Cortex of kidney (tissue), 1 donor: ENCODE results near the gene CFAP74.

ENCODE experiments used
- DNase-seq: peaks from one replicate; lab custom pipeline; 2025; lab: John Stamatoyannopoulos, UW

CFAP74 gene

DNA sequence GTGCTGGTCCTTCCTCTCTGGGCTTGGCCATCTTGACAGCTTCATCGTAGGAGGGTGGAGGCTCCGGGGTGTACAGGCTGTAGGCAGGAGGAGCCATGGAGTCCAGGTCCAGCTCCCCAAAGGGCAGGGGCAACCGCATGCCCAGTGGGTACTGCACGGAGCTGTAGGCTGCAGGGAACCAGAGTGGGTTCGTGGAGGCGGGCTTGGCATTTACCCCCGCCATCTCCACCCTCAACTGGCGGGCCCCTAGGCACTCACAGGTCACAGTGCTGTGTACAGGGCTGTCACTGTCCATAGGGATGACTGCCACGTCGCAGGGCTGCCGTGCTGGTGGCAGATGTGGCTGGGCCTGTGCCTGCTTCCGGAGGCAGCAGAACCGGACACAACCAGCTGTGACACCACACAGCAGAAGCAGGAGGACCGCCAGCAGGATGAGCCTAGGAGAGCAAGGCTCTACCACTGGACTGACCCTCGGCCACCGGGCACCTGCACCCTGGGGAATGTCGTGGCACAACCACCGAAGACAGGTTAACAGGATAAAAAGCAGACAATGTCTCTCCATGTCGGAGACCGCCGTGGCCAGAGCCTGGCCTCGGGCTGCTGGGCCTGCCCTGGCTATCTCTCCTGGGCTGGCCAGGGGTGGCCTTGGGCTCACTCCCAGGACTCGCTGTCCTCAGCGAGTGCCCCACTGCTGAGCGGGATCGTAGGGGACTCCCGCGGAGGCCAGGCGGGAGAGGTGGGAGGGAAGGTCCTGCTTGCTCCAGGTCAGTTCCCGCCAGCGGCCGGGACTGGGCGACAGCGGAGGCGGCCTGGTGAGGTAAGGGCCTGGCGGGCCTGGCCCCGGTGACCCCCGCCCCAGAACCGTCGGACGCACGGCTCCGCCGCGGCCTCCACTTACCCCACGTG, 85.3 kb downstream of the CFAP74 start:
- no peak for DNase-seq

DNA sequence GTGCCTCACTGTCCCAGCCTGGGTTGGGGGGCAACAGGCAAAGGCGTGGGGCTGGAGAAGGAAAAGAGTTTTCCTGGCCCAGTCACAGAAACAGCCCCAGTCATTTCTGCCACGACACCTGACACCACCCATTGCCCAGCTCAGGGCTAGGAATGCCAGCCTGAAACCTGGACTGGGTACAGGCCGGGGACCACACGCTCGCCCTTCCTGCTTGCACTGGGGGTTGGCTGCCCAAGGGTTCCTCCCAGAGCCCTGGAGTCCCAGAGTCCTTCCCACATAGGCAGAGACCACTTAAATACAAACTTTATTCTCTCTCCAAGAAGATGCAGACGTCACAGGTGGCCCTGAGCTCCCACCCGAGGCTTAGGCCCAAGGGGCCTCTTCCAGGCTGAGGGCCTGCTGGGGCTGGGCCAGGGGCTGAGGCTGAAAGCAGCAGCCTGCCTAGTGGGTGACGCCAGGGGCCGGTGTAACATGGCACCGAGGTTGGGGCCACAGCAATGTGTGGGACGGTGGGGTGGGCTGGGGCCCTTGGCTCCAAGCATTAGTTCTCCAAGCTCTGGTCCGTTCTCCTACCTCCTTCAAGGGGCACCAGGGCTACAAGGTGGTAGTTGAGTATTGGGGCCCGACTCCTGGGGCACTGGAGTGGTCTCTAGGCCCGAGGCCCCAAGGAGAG, 86.1 kb downstream of the CFAP74 start:
- no peak for DNase-seq

DNA sequence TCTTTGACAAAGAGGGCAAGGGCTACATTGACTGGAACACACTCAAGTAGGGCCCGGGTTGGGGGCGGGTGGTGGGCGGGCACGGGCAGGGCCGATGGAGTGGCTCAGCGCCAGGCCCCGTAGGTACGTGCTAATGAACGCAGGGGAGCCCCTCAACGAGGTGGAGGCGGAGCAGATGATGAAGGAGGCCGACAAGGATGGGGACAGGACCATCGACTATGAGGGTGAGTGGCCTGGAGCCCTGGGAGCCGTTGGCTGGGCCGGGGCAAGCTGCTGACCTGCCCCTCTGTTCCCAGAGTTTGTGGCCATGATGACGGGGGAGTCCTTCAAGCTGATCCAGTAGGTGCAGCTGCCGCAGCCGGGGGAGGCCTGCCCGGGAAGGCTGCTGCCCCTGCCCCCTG, 86.7 kb downstream of the CFAP74 start:
- DNase-seq, result no peak

GRCh38 chr1:1915911-1916840, 87.4 kb downstream of the CFAP74 start:
- DNase-seq, result no peak

DNA sequence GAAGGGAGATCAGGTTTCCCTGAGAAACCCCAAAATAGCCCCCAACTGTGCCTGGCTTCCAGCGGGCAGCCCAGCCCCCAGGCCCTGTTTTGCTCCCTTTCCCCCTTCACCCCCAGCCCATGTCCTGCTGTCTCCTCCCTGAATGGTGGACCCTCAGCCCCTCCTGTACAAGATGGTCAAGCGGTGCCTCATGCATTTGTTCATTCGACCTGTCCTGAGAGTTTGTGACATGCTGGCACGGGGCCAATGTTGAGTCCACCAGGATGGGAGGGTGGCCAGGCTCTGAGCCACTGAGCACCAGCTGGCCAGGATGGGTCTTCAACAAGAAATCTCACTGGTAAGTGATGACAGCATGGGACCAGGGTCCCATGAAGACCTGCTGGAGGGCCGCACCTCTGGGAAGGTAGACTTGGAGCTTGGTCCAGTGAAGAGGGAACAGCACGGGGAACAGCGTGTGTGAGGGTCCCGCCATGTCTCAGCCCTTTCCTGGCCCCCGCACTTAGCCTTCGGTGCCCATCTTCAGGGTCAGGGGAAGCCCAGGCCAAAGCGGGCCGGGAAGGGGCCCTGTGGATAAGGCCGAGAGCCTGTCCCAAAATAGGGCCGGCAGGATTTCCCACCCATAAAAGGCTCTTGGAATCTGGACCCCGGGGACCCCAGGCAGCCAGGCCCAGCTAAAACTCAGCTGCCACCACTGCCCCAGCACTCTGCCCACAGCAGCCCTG, 88.5 kb downstream of the CFAP74 start, which contains the start of gene CALML6:
Gene CALML6, plus strand, starts transcription at position 290 of the 722 bp plus-strand sequence. Its CDS starts 21 bp downstream, at position 311.
- no peak for DNase-seq

DNA sequence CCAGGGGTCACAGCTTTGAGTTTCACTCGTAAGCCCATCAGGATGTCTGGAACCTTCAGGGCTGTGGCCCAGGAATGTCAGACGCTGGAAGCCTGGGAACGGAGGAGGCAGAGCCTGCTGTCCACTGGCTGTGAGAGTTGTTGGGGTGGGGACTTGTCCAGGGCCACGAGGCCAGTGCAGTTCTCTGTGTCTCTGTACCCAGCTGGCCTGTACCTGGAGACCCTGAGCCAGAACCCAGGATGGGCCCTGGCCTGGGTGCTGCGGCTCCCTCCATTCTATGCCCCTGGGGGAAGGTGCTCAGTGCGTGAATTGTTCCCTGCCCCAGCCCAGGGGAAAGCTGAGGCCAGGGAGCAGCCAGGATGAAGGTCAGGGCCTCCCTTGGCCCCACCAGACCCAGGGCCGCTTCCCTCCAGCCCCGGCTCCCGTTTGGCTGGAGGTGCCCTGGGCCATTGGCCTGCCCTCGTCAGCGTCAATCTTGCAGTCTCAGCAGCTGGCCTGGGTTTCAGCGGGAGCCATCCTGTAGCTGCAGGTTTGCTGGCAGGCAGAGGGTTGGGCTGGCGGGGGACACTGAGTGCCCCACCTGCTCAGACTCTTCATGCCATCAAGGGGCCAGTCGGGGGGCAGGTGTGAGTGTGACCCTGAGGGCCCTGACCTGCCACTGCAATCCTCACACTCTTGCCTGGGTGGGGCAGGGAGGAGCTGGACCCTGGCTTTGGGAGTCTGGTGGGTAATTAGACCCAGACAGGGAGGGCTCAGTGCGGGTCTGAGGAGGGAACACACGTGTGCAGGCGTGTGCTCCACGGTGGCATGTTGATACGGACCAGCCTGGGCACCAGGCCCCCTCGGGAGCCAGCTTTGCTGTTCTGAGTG, 89.2 kb downstream of the CFAP74 start:
- DNase-seq, result no peak

- no peak for DNase-seq
Observed at GRCh38 chr1:1911350-1912041, 92.1 kb downstream of the CFAP74 start.

- no peak for DNase-seq
Observed at GRCh38 chr1:1910651-1911331, 92.8 kb downstream of the CFAP74 start.

GRCh38 chr1:1910033-1910465, 93.5 kb downstream of the CFAP74 start:
- no peak for DNase-seq

DNA sequence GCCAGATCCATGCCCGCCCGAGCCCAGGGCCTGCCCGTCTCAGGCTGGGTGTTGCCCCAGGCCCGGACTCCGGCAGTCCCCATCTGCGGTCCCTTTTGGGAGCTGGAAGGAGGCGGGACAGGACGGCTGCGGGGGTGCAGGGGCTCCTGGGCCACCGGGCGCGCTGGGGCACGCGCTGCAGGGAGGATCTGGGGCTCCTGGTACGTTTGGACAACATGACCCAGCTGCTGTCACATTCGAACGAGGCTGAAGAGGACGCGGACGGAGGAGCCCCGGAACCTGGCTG, 95.1 kb downstream of the CFAP74 start:
- no peak for DNase-seq

DNA sequence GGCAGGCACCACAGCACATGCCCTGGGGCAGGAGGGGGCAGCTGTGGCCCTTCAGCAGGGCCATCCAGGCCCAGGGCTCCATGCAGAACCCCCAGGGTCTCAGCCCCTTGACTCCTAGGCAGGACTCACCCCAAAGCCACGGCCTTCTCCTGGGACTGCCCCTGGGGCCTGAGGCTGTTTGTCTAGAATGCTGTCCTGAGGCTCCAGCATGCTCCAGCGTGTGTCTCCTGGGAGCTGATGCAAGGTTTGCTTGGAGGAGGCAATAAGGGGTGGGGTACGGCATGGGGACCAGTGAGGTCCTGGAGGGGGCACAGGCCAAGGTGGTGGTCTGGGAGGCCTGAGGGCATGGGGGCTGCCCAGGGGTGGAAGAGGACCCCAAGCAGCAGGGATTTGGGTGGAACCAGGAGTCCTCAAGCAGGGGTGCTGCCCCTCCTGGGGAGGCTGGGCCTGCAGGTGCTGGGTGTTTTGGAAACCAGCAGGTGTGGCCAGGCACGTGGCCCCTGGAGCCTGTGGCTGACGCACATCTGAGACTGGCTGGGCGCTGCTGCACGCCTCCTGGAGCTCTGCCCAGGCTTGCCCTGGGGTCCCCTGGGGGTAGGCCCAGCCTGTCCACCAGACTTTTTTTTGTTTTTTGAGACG, 96.4 kb downstream of the CFAP74 start:
- no peak for DNase-seq

- no peak for DNase-seq
Observed at GRCh38 chr1:1906185-1907097, 97.1 kb downstream of the CFAP74 start.

GRCh38 chr1:1903224-1903623, 100.4 kb downstream of the CFAP74 start:
- no peak for DNase-seq

DNA sequence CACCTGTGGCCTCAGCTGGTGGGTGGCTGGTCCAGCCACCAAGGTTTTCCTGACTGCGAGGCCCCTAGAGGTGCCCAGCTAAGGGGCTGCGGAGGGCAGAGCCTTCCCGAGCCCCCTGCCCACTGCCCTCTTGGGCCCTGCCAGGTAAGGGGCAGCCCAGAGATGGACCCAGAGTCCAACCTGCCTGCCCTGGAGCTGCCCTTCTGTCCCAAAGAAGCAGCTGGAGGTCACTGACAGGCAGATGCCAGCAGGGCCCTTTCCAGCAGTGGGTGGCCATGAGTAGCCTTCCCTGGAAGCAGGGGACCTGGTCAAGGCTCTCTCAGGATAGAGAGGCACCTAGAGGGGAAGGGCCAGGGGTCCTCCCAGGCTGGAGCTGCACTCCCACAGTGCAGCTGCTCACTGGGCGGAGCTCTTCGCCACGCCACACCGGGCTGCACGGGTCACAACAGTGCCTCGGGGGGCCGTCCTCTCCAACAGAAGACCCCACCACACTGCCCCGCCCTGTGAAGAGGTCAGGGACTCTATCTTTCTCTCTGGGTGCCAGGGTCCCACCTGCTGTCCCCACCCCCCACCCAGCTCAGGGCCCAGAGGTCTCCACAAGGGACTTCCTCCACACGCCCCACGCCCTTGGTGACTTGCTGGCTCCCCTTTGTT, 101.8 kb downstream of the CFAP74 start:
- no peak for DNase-seq

- no peak for DNase-seq
Observed at GRCh38 chr1:1900883-1901640, 102.5 kb downstream of the CFAP74 start.

GRCh38 chr1:1899967-1900327, 103.6 kb downstream of the CFAP74 start:
- no peak for DNase-seq
